CMK (cell line): ENCODE data around the gene LGSN.
"Not testable (repeated sequence)": the region's sequence is repeated elsewhere in the genome, so short reads cannot be mapped to it uniquely, and the experiment has no call there.

ENCODE experiments used
- DNase-seq: peaks from one replicate; pipeline ENCODE4 v3.0.0-alpha.2; 2010; ENCODE audit warnings: low read depth

The LGSN gene

DNA sequence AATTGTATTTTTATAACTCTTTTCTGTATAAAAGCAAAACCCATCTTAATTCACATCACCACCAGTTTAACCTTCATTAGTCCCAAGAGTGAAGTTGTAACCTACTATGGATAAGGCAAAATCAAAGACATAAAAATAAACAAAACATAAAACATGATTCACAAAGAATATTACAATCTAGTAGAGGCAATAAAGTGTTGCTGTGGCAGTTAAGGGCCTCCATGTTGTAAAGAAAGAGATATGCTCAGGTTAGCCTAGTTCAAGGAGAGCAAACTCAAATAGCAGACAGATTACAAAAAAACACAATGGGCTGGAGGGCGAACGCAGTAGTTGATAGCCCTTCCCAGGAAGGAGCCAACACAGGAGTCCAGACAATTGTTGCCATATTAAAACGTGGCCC, 13.4 kb downstream of the LGSN start:
- DNase-seq: no peak

DNA sequence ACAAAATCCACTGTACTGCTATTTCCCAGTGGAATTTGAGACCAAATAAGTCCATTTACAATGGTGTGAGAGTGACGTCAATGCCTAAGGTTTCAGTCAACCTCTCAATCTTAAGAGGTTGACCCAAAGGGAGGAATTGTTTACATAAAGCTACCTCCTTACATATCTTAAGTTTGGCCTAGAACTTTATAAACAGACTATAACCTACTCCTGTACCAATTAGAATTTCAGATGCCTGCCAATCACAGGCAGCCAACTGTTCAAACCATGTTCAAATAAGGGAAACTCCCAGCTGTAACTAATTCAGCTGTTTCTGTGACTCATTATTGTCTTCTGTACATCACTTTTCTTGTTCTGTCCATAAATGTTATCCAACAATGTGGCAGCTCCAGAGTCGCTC, 14.5 kb downstream of the LGSN start:
- no peak for DNase-seq

DNA sequence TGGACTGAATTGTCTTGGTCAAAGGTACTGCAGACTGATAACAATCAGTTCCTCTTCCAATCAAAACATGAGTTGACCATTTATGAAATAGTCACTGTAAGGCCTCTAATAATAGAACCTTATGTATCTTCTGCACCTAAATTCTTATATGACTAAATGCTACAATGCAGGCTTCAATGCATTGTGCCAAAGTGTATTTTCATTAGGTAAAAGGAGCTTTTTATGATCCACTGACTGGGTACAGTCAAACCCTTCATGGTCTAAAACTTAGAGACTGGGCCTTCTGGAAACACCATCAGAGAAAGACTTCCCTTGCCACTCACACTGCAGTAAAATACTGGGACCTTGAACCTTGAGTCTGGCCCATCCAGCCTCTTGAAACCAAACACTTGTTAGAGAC, 16.3 kb downstream of the LGSN start:
- no peak for DNase-seq

DNA sequence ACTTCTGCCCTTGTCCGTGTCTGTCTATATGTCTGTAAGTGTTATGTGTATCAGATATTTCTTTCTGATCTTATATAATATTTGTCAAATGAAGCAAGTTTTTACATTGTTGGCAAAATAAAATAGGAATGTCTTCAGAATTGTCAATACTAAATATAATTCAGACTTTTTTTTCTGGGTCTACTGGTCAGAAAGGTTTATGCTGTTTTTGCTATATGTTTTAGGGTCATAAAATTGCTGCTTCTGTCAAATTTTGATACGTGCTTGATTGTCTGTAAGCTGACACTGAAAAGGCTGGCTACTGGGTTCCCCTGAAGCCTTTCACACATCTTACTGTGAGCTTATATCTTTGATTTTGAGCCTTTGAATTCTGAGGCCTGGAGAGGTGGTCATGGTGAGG, 20.1 kb downstream of the LGSN start:
- no peak for DNase-seq

DNA sequence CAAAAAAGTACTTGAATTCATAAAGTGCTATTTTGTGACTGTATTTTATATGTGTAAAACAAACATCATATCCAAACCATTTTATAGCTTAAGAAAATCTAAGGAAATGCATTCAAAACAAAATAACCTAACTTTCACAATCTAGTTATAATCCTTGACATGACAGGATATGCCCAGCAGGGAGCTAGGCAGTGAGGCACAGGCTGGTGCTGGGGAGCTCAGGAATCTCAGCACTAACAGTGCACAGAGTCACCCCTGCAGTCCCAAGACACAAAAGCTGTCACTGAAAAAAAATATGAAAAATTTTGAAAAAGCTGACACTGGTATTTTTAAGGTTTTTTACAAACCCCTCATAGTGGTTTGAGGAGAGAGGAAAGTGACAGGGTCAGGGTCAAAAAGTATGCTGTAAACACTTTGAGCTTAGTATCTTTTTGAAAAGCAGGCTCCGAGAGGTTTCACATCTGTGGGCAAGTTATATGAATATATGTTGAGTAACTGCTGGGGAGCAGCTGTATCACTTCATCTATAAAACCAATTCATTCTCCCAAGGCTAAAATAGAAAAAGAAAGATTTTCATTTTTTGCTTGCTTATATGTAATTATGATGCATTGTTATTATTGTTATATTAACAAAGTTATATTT, 24.1 kb downstream of the LGSN start:
- DNase-seq: no peak

DNA sequence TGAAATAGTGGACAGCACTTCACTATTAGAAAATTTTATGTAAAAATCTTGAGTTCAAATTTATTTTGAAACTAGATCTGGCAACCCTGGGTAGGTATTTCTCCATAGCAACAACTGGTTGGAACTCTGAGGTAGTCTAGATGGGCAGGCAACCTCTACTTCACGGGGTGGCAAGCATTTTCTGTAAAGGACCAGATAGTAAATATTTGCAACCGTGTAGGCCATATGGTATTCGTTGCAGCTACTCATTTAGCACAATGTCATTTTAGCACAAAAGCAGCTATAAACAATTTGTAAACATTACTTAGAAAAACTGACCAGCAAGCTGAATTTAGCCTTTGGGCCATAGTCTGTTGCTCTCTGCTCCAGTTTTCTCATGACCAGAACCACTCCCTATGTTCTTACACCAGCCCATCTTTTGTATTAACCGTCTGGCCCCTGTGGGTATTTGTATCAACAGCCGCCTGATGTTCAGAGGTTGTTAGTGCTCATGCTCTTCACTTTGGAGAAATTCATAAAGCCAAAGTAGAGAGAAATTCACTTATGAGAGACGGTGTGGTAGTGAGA, 29.2 kb downstream of the LGSN start:
- no peak for DNase-seq

DNA sequence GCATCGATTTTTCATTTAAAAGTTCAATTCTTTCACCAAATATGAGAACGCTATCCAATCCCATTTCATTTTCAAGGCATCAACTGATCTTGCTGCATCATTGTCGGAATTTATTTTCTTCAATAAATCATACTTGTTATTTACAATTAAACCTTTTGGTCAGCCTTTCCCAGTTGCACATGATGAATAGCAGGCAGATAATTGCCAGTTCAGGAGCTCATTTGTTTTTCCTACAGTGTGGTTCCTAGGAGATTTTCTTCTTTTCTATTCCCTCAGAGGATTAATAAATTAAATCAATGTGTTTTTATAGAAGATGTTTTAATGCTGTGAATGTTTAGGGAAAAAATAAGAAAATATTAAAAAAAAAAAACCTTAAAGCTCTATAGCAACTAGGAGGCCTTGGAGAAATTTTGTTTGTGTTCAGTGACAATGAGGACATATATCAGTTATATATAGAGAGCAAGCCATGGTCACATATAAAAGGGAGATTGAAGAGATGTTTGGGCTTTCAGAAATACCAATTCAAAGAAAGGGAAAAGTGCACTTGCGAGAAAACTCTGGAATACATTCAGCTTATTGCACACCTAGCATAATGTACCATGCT, 30.4 kb downstream of the LGSN start:
- DNase-seq: no peak

DNA sequence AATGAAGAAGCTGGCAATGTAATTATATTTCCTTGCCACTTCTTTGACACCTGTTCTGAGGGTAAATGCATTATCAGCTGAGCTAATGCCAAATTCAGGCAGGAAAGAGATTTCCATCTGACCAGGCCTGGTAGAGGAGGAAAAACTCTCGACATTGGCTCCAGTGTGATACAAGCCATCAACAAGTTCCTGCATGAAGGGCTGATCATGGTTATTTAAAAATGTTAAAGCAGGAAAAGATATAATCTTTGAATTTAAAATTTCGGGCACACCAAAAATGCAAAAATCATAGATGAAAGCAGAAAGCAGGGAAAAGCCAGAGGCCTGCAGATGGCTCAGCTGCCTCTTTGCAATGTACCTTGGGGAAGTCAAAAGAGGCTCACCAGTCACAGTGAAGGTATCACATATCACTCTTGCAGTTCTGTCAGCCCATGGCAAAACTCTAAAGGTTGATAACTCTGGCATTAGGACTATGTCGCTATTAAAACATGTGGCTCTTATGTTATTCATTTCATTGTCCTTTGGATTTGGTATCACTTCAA, 39.1 kb downstream of the LGSN start:
- DNase-seq: no peak

DNA sequence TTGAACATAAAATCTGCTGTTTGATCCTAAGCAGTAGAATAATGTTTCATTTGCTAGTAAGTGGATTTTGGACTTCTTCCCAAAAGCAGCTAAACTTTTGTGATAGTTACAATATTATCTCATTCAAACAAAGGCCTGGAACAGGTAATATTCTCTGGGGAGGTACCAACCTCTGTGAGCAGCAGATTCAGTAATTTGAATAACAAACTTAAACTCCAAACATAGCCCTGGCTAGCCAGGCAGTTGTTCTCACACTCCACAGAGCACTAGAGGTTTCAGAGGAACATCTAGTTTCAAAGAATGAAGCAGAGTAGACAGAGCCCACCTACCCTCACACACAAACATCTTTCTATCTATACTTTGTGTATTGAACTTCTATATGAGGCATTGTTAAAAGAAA, 40.9 kb downstream of the LGSN start:
- no peak for DNase-seq

DNA sequence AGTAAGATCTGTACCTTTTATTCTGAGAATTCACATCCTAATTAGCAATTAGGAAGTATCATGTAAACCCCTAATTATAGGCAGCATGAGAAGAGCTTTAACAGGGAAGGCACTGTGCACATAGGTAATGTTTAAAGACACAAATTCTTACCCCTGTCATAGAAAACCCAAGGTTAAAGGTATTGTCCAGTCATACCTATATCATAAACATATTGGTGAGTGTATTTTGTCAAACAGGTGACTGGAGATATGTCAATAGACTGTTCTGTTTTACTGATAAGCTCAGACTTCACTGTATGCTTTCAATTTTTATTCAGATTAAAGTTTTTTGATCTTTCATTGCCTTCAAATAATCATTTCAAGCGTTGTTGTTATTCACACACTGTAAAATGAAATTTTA, 43.8 kb downstream of the LGSN start:
- no peak for DNase-seq

DNA sequence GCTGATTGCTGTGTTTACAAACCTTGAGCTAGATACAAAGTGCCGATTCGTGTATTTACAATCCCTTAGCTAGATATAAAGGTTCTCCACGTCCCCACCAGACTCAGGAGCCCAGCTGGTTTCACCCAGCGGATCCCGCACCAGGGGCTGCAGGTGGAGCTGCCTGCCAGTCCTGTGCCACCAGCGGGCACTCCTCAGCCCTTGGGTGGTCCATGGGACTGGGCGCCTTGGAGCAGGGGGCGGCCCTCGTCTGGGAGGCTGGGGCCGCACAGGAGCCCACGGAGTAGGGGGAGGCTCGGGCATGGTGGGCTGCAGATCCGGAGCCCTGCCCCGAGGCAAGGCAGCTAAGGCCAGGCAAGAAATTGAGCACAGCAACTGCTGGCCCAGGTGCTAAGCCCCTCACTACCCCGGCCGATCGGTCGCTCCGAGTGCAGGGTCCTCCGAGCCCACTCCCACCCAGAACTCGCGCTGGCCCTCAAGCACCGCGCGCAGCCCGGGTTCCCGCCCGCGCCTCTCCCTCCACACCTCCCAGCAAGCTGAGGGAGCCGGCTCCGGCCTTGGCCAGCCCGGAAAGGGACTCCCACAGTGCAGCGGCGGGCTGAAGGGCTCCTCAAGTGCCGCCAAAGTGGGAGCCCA, 44.9 kb downstream of the LGSN start:
- DNase-seq: not testable (repeated sequence)

DNA sequence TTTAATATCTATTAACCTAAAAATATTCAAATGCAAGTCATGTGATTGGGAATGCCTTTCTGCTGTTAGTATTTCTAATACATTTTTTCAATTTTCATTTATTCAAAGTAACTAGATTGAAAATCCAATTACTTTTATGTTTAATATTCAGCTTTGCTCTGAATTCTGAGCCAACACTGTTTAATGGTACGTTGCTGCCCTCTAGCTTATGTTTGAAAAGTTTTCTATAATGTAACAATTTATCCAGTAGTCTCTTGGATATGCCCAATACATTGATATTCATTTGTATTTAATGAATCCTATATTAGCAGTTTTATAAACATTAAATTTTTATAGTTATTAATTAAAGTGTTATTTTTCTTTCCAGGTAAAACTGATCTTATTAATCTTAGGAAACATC, 47.4 kb downstream of the LGSN start:
- DNase-seq: no peak

DNA sequence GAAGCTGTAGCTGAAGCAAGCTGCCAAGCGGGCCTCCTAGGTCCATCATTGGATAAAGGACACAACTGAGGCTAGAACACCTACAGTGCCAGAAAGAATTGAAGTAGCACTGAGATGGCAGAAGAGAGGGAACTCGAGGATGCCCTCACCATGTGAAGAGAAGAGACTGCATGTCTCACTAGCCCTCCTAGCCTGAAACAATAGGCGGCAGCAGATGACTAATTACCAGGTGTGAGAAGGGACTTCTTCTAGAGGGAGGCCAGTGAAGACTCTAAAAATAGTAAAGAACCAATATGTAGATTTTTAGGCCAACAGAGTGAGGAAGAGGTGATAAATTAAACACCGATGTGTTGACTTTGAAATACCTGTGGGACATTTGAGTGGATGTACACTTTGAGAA, 50.3 kb downstream of the LGSN start:
- DNase-seq: no peak

DNA sequence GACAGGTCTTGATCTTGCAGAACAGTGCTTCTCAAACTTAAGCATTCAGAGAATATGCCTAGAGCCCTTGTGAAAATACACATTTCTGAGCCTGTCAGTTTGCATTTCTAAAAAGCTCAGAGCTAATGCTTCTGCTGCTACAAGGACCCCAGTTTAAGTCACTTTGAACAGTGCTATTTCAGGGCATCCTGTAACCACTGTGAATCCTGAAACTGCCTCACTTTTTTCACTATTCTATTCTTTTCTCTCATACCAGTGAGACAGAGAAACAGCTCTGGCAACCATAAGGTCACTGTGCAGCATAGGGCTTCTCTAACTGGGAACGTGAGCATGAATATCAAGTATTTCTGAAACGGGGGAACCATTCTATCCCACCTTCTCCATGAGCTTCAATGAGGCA, 51.2 kb downstream of the LGSN start:
- no peak for DNase-seq

DNA sequence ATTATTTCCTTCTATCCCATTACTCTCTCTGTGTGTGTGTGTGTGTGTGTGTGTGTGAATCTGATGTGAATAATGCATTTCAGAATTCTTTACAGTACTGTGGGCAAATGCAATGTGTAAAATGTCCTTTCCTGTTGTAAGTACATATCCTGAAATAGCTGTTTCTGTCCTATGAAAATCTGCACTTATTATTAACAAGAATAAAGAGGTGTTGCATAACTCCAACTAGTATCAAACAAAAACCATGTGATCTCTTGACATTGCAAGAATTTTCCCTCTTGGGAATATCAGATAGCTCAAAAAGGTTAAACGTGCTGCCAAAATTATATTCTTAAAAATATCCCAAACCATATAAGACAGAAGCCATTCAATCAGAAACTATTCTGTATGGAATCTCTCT, 52.0 kb downstream of the LGSN start:
- no peak for DNase-seq

DNA sequence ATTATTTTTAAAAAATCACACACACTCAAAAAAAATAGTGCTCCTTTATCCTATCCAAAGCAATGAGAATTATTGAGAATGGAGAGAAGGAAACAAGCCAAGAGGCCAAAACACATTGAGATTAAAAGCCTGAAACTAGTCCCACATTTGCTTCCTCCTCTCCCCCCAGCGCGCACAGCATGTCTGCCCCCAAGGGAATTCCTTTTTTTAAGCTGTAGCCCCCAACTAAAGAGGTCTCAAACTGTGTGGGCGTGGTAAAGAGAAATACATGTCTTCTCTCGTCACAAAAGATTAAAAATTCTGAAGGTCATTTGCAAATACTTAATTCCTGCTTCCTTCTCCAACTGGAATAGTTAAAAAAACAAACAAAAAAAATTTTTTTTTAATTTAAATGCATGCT, 52.7 kb downstream of the LGSN start:
- no peak for DNase-seq

DNA sequence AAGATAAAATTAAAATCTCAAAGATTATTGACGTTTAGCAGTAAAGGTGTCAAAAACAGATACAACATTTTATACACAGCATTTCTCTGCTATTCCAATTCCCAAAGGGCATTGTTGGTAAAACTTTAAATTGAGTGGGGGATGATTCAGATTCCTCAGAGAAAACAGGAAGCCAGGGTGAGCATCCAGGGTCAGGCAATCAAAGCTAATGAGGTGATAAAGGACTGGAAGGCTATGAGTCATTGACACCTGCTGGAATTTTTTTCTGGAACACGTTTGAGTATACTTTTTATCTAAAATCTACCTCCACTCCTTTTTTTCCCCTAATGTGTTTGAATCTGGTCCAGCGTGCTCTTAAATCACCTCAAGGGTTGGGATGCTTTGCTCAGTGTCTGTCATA, 56.3 kb downstream of the LGSN start:
- no peak for DNase-seq

DNA sequence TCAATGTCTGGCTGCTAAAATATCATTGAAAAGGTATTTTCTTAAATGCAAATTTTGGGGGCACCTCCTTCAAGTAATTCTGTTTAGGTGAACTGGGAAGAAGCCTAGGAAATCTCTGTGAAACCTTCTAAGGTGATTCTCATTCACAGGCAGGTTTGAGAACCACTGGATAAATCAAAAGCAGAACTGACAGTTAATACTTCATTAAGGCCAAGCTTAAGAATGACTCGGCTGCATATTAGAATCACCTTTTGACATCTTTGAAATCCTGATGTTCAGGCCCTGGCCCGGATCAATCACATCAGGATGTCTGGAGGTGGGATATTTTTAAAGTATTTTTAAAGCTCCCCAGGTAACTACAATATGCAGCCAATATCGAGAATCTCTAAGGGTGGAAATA, 58.0 kb downstream of the LGSN start:
- DNase-seq: no peak

DNA sequence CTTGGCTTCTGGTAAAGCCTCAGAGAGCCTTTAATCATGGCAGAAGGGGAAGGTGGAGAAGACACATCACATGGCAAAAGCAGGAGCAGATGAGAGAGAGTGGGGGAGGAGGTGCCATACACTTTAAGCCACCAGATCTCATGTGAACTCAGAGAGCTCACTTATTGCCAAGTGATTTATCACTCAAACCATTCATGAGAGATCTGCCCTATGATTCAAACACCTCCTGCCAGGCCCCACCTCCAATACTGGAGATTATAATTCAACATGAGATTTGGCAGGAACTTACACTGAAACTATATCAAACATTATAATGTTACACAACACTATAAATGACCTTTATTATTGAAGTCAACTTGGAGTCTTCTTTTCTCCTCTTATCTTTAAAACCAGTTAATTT, 60.6 kb downstream of the LGSN start:
- no peak for DNase-seq

DNA sequence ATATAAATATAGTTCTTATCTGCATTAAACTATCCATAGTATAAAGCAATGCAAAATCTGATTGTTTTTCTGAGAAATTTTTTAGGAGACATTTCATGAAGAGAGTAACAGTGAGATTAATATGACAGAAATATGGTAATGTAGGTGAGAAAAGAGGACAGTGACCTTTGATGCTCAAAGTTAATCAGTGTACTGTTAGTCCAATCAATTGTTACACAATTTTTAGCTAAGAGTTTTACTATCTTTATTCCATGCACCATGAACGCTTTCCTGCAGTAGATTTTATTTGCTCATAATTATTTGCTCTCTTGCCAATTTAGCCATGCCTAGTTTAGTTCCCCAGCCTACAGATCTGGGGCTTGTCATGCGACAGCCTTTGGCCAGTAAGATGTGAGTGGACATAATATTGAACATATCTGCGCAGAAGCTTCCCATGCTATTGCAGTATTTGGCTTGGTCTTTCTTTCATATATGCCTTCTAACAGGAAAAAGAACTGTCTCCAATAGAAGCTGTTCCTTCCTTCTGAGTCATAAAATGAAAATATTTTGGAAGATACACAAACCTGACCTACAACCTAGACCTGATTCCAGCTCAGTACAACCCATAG, 69.8 kb downstream of the LGSN start:
- no peak for DNase-seq

DNA sequence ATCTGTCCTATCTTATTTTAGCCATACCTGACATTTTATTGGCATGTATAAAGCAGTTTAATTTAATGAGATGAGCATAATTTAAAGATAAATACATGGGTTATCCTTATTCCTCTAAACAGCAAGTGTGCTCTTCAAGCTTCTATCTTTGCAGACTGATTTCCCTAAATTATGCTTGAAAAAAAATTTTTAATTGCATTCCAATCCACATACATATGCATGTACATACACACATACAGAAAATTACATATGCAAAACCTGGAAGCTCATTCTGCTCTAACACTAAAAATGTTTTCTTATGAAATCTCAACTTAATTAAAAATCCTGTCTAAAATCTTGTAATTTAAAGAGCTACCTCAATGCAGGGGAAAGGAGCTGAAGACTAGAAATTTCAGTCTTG, 73.2 kb downstream of the LGSN start:
- no peak for DNase-seq

DNA sequence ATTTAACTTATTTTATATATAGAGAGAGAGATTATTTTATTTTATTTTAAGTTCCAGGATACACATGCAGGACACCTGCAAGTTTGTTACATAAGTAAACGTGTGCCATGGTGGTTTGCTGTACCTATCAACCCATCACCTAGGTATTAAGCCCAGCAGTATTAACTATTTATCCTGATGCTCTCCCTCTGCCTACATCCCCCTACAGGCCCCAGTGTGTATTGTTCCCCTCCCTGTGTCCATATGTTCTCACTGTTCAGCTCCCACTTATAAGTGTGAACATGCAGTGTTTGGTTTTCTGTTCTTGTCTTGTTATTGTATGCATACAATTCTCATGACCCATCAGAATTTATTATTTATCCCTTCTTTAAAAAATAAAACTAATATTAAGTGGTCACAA, 73.9 kb downstream of the LGSN start:
- DNase-seq: no peak

DNA sequence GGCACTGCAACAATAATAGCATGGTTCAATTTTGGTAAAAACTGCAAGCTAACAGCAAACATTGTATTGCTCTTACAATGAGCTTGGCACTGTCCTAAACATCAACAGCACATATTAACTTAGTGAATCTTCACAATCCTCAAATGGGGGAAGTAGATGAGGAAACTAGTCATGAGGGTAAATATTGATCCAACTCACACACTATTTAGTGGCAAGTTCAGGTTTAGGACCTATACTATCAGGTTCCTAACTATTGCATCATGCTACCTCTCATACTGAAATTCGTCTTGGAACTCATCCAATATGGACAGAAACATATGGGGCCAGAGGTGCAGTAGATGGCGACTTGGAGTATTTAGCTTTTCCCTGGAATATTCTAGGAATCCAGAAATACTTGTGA, 74.4 kb downstream of the LGSN start:
- no peak for DNase-seq
